MG63 (cell line): ENCODE measurements around the gene TNNT3. TPM values are rescaled to one million over a fixed set of nuclear protein-coding genes. Genes with fewer than 3 reads are reported as not detected.

Experiments
- DNase-seq: peaks from one replicate; pipeline ENCODE4 v3.0.0-alpha.2; 2020
- H3K27me3 ChIP-seq: fragments of 250-450 bp; sonication (Bioruptor Pico); 2 replicates; pipeline ENCODE4 v1.5.1; 2020; ENCODE audit warnings: mild to moderate bottlenecking, moderate library complexity
- H3K36me3 ChIP-seq: fragments of 250-450 bp; sonication (Bioruptor Pico); 2 replicates; pipeline ENCODE4 v1.5.1; 2020; ENCODE audit warnings: mild to moderate bottlenecking, moderate library complexity
- H3K4me3 ChIP-seq: fragments of 250-450 bp; sonication (Bioruptor Pico); 2 replicates; pipeline ENCODE4 v1.5.1; 2020; ENCODE audit warnings: mild to moderate bottlenecking, moderate library complexity
- H3K9me3 ChIP-seq: fragments of 250-450 bp; sonication (Bioruptor Pico); 2 replicates; pipeline ENCODE4 v1.5.1; 2020; ENCODE audit warnings: mild to moderate bottlenecking, moderate library complexity
- total RNA-seq: library from RNA; depleted of rRNA; stranded (reverse); fragments of >200 nt; shearing (Covaris generic); gene quantifications from 2 replicates; pipeline ENCODE4 v1.2.3, GENCODE V29; 2014; ENCODE audit warnings: low replicate concordance; rRNA removed

TNNT3 gene
- total RNA-seq, 1 experiment from 2014 or later, result not detected

GRCh38 chr11:1982873-1983600 is 63.5 kb downstream of the TNNT3 start:
- no peak for DNase-seq
- H3K4me3 ChIP-seq, result no peak overlapping the region
- no peaks in the 10 kb centered on the region for H3K36me3 ChIP-seq
- no peaks in the 10 kb centered on the region for H3K9me3 ChIP-seq
- no peaks in the 10 kb centered on the region for H3K27me3 ChIP-seq

- no peak overlapping the region for H3K4me3 ChIP-seq
- H3K9me3 ChIP-seq, result no peaks in the 10 kb centered on the region
- H3K36me3 ChIP-seq, result no peaks in the 10 kb centered on the region
- DNase-seq, result no peak
- H3K27me3 ChIP-seq, result no peaks in the 10 kb centered on the region
Observed at GRCh38 chr11:1983601-1983961, 64.1 kb downstream of the TNNT3 start.

GRCh38 chr11:1987024-1987423 is 67.5 kb downstream of the TNNT3 start:
- H3K36me3 ChIP-seq, result no peaks in the 10 kb centered on the region
- no peak for DNase-seq
- no peak overlapping the region for H3K4me3 ChIP-seq
- no peaks in the 10 kb centered on the region for H3K9me3 ChIP-seq
- no peaks in the 10 kb centered on the region for H3K27me3 ChIP-seq

- no peaks in the 10 kb centered on the region for H3K9me3 ChIP-seq
- no peak overlapping the region for H3K4me3 ChIP-seq
- H3K36me3 ChIP-seq, result no peaks in the 10 kb centered on the region
- DNase-seq, result no peak
- H3K27me3 ChIP-seq, result no peaks in the 10 kb centered on the region
Observed at GRCh38 chr11:1988174-1988573, 68.7 kb downstream of the TNNT3 start.

Other genes with a start within 250 kb of the TNNT3 start
- not detected in 2 replicates for gene KRTAP5-6, start 222.5 kb upstream of the TNNT3 start, total RNA-seq
- gene IFITM10, start 169.1 kb upstream of the TNNT3 start, total RNA-seq, result 0.03 and 1.8 TPM in 2 replicates
- gene CTSD, start 155.8 kb upstream of the TNNT3 start, total RNA-seq, result 201 and 234 TPM in 2 replicates
- gene SYT8, start 84.7 kb upstream of the TNNT3 start, total RNA-seq, result not detected in 2 replicates
- gene TNNI2, start 80.7 kb upstream of the TNNT3 start, total RNA-seq, result not detected in 2 replicates
- 41.7 and 66.6 TPM in 2 replicates for gene LSP1, start 66.6 kb upstream of the TNNT3 start, total RNA-seq
- not detected in 2 replicates for gene PRR33, start 27.8 kb upstream of the TNNT3 start, total RNA-seq
- gene MRPL23, start 27.6 kb downstream of the TNNT3 start, total RNA-seq, result 26.6 TPM in 1 of 2 replicates, not detected in the other
- not detected in 2 replicates for gene H19, start 78.1 kb downstream of the TNNT3 start, total RNA-seq
- not detected in 2 replicates for gene IGF2, start 219.7 kb downstream of the TNNT3 start, total RNA-seq
- gene INS, start 241.5 kb downstream of the TNNT3 start, total RNA-seq, result not detected in 2 replicates